NCI-H2107 treated with DMSO at 0.1 percent for 48 hours (cell line): Measurements from ENCODE around the gene MKNK2.

ENCODE experiments used
- DNase-seq: peaks from one replicate; lab custom pipeline; 2025; ENCODE audit not compliant: unreplicated experiment; lab: John Stamatoyannopoulos, UW

The MKNK2 gene

GRCh38 chr19:2080336-2080988 lies 29.4 kb upstream of the MKNK2 start:
- DNase-seq = no peak

GRCh38 chr19:2079865-2080301 lies 28.8 kb upstream of the MKNK2 start:
- DNase-seq = no peak

GRCh38 chr19:2079076-2079864 lies 28.2 kb upstream of the MKNK2 start:
- DNase-seq = no peak

GRCh38 chr19:2077833-2078619 lies 27.0 kb upstream of the MKNK2 start:
- DNase-seq = no peak

- no peak for DNase-seq
Measured at GRCh38 chr19:2077398-2077797, 26.4 kb upstream of the MKNK2 start.

- DNase-seq = no peak
Measured at GRCh38 chr19:2076526-2076944, 25.5 kb upstream of the MKNK2 start.

- no peak for DNase-seq
Measured at GRCh38 chr19:2072757-2073551, 21.9 kb upstream of the MKNK2 start.

GRCh38 chr19:2070986-2071673 lies 20.1 kb upstream of the MKNK2 start:
- no peak for DNase-seq

GRCh38 chr19:2070436-2070827 lies 19.4 kb upstream of the MKNK2 start:
- DNase-seq = no peak

- no peak for DNase-seq
Measured at GRCh38 chr19:2064788-2065524, 13.9 kb upstream of the MKNK2 start.

GRCh38 chr19:2064395-2064787 lies 13.3 kb upstream of the MKNK2 start:
- DNase-seq = no peak

- no peak for DNase-seq
Measured at GRCh38 chr19:2063824-2064223, 12.8 kb upstream of the MKNK2 start.

GRCh38 chr19:2062770-2063169 lies 11.7 kb upstream of the MKNK2 start:
- DNase-seq = no peak

- DNase-seq = no peak
Measured at GRCh38 chr19:2062389-2062729, 11.3 kb upstream of the MKNK2 start.

GRCh38 chr19:2061495-2062388 lies 10.7 kb upstream of the MKNK2 start:
- DNase-seq = peak; percentile 92

GRCh38 chr19:2060884-2061494 lies 9.9 kb upstream of the MKNK2 start:
- no peak for DNase-seq

GRCh38 chr19:2059422-2060201 lies 8.6 kb upstream of the MKNK2 start:
- no peak for DNase-seq
